ENCODE measurements around the gene PNPLA5. TPM values are rescaled to one million over a fixed set of nuclear protein-coding genes. Genes with fewer than 3 reads are reported as not detected.

PNPLA5 gene
- total and polyA plus RNA-seq, 2 of the 13 experiments (the other 11 are each of a cell fraction or from before 2014, with no cell fraction given) = not detected

DNA sequence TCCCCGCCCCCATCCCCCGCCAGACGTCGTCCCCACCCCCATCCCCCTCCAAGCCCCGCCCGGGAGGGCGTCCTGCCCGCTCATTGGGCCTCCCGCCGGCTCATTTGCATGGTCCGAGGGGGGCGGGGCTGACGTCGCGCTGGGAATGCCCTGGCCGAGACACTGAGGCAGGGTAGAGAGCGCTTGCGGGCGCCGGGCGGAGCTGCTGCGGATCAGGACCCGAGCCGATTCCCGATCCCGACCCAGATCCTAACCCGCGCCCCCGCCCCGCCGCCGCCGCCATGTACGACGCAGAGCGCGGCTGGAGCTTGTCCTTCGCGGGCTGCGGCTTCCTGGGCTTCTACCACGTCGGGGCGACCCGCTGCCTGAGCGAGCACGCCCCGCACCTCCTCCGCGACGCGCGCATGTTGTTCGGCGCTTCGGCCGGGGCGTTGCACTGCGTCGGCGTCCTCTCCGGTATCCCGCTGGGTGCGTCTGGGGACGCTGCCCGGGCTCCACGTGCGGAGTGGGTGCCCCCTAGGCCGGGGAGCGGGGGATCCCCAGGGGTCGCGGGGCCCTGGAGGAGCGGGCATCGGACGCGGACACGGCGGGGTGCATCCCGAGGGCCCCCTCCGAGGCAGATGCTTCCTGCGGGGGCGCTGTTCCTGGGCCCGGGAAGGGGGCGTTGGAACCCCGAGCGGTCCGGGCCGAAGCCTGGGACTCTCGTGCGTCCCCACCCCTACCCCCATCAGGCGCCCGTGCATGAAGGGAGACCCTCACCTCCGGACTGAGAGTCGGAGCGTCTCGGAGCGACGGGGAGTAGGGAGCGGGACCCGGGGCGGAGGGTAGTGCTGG lies 32.0 kb upstream of the PNPLA5 start, which contains the start of gene PNPLA3 (continued):
- TF ChIP-seq, protein P1, sequence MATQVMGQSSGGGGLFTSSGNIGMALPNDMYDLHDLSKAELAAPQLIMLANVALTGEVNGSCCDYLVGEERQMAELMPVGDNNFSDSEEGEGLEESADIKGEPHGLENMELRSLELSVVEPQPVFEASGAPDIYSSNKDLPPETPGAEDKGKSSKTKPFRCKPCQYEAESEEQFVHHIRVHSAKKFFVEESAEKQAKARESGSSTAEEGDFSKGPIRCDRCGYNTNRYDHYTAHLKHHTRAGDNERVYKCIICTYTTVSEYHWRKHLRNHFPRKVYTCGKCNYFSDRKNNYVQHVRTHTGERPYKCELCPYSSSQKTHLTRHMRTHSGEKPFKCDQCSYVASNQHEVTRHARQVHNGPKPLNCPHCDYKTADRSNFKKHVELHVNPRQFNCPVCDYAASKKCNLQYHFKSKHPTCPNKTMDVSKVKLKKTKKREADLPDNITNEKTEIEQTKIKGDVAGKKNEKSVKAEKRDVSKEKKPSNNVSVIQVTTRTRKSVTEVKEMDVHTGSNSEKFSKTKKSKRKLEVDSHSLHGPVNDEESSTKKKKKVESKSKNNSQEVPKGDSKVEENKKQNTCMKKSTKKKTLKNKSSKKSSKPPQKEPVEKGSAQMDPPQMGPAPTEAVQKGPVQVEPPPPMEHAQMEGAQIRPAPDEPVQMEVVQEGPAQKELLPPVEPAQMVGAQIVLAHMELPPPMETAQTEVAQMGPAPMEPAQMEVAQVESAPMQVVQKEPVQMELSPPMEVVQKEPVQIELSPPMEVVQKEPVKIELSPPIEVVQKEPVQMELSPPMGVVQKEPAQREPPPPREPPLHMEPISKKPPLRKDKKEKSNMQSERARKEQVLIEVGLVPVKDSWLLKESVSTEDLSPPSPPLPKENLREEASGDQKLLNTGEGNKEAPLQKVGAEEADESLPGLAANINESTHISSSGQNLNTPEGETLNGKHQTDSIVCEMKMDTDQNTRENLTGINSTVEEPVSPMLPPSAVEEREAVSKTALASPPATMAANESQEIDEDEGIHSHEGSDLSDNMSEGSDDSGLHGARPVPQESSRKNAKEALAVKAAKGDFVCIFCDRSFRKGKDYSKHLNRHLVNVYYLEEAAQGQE (IDR thresholded peaks at IDR 0.05; ENCODE audit: borderline replicate concordance in 1 of 2, low read depth in 1 of 2, low read length in 2 of 2) = 0 out of 4 replicates have a peak, but pooled peaks of 1 of the 2 experiments have one; percentile 9
- TF ChIP-seq ZNF703 (CRISPR knock-in tag; IDR thresholded peaks at IDR 0.05; ENCODE audit: borderline replicate concordance) = no peak; the same call in 1 of the 2 replicates
- peak; percentile 58; the same call in 1 of the 2 replicates for TF ChIP-seq ZFP41 (CRISPR knock-in tag; IDR thresholded peaks at IDR 0.05; ENCODE audit: borderline replicate concordance)
- TF ChIP-seq HCFC1 (IDR thresholded peaks at IDR 0.05; ENCODE audit: low read depth, low read length) = no peak; the same call in 1 of the 2 replicates
- TF ChIP-seq ZNF629 (CRISPR knock-in tag; conservative IDR thresholded peaks at IDR 0.05) = peak; percentile 27; the same call in 1 of the 2 replicates
- peak; percentile 65 for TF ChIP-seq CBX1 (IDR thresholded peaks at IDR 0.05; ENCODE audit: low read depth)
- no peak for TF ChIP-seq ZNF460 (CRISPR knock-in tag; IDR thresholded peaks at IDR 0.05; ENCODE audit: borderline replicate concordance)
- peak; percentile 34; the same call in 1 of the 2 replicates for TF ChIP-seq RNF2 (conservative IDR thresholded peaks at IDR 0.05; ENCODE audit: low read depth)
- peak; percentile 65 for TF ChIP-seq SRSF1 (optimal IDR thresholded peaks at IDR 0.05; ENCODE audit: low read depth, low read length)
- 0 out of 2 replicates have a peak, but pooled peaks have one; percentile 79 for TF ChIP-seq ZNF234 (CRISPR knock-in tag; conservative IDR thresholded peaks at IDR 0.05)

Measured in HepG2 (cell line).